ENCODE data around the gene PCYOX1L. TPM values are rescaled to one million over a fixed set of nuclear protein-coding genes. Genes with fewer than 3 reads are reported as not detected.

The PCYOX1L gene
- total RNA-seq, 1 experiment from 2014 or later, result 7.0 TPM

DNA sequence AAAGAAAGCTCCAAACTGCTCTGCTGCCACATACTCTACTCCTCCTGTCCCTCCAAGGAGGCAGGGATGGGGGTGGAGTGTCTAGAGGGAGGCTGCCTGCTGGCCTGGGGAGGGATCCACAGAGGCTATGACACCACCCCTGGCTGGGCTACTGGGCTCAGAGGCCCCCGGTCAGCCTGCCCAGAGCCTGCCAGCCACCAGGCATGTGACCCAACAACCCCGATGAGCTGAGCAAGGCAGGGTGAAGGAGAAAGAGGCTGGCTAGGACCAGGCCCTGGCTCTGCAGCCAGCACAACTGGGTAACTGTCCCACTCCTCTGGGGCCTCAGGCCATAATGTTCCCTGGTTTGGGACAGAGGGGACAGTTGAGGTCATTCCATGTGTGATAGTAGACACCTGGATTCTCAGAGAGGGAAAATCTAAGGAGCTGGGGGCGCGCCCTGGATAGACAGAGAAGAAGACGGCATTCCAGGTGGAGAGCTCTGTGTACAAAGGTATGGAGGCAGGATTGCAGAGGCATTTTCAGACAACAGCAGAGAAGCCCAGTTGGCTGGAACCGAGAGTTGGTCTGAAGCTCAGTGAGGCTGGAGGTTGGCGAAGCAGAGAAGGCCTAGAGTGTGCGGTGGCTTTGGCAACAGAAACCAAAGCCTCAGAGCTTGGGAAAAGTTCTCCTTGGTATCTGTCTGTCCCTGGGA is 55.1 kb downstream of the PCYOX1L start:
- ChIA-PET CTCF (no interaction called here), POLR2A (no interaction called here)
- Histone ChIP-seq H3K4me3 (ENCODE audit: low read depth in 2 of 2, low read length in 2 of 2) (no peak overlapping the region), H3K4me1 (ENCODE audit: control insufficient read depth, insufficient read depth, low read length) (no peaks in the 10 kb centered on the region), H3K27ac (ENCODE audit: low read length) (no peak overlapping the region), H3K36me3 (ENCODE audit: control insufficient read depth, insufficient read depth, low read length) (no peaks in the 10 kb centered on the region), H3K27me3 (ENCODE audit: control insufficient read depth, insufficient read depth, low read length) (no peaks in the 10 kb centered on the region), H3K9me3 (ENCODE audit: control insufficient read depth, insufficient read depth, low read depth, low read length) (no peaks in the 10 kb centered on the region)
- ATAC-seq (peak; percentile 33; the same call in 1 of the 2 replicates), DNase-seq (ENCODE audit: low read depth, low spot score) (no peak)
- TF ChIP-seq, protein P1, sequence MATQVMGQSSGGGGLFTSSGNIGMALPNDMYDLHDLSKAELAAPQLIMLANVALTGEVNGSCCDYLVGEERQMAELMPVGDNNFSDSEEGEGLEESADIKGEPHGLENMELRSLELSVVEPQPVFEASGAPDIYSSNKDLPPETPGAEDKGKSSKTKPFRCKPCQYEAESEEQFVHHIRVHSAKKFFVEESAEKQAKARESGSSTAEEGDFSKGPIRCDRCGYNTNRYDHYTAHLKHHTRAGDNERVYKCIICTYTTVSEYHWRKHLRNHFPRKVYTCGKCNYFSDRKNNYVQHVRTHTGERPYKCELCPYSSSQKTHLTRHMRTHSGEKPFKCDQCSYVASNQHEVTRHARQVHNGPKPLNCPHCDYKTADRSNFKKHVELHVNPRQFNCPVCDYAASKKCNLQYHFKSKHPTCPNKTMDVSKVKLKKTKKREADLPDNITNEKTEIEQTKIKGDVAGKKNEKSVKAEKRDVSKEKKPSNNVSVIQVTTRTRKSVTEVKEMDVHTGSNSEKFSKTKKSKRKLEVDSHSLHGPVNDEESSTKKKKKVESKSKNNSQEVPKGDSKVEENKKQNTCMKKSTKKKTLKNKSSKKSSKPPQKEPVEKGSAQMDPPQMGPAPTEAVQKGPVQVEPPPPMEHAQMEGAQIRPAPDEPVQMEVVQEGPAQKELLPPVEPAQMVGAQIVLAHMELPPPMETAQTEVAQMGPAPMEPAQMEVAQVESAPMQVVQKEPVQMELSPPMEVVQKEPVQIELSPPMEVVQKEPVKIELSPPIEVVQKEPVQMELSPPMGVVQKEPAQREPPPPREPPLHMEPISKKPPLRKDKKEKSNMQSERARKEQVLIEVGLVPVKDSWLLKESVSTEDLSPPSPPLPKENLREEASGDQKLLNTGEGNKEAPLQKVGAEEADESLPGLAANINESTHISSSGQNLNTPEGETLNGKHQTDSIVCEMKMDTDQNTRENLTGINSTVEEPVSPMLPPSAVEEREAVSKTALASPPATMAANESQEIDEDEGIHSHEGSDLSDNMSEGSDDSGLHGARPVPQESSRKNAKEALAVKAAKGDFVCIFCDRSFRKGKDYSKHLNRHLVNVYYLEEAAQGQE (IDR thresholded peaks at IDR 0.05; ENCODE audit: insufficient read depth in 1 of 2, low read depth in 2 of 2, low read length in 1 of 2), result no peak
- TF ChIP-seq CTCF (IDR thresholded peaks at IDR 0.05) (no peak), TCF7L2 (IDR thresholded peaks at IDR 0.05; ENCODE audit: low read depth, low read length) (no peak), SIN3A (IDR thresholded peaks at IDR 0.05; ENCODE audit: borderline replicate concordance, insufficient read depth, low read depth, low read length) (no peak), POLR2AphosphoS5 (IDR thresholded peaks at IDR 0.05; ENCODE audit: low read depth, low read length) (no peak)
- intact Hi-C loops (cut with micrococcal nuclease; ENCODE audit: unreplicated experiment) (no loop called here), in situ Hi-C loops (cut with HindIII; ENCODE audit: low pct_unique_long_range_greater_than_20kb, low sequenced_read_pairs) (no loop called here)
- BruUV-seq (replicated peaks), result no TSS peak

DNA sequence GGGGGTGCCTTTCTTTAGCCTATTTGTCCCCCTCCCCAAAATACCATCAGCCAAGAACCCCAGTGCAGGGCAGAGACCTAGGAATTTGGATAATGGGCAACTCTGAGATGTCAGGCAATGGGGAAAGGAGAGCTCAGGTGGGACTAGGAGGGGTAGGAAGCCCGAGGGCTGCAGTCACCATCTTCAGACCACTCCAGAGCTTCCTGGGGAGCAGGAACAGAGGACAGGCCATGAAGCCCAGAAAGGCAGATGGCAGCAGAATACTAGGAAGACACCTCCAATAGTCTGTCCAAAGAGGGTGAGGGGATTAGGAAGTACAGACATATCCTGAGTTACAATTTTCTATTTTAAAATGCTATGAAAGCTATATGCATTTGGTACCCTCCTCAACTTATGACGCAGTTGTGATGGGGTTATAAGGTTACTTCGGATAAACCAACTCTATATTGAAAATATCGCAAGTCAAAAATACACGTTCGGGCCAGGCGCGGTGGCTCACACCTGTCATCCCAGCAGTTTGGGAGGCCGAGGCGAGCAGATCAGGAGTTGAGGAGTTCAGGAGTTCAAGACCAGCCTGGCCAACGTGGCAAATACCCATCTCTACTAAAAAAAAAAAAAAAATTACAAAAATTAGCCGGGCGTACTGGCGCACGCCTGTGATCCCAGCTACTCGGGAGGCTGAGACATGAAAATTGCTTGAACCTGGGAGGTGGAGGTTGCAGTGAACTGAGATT is 55.8 kb downstream of the PCYOX1L start:
- TF ChIP-seq CTCF (IDR thresholded peaks at IDR 0.05) (no peak), POLR2AphosphoS5 (IDR thresholded peaks at IDR 0.05; ENCODE audit: low read depth, low read length) (no peak), TCF7L2 (IDR thresholded peaks at IDR 0.05; ENCODE audit: low read depth, low read length) (no peak), SIN3A (IDR thresholded peaks at IDR 0.05; ENCODE audit: borderline replicate concordance, insufficient read depth, low read depth, low read length) (no peak)
- TF ChIP-seq, protein P1 (IDR thresholded peaks at IDR 0.05; ENCODE audit: insufficient read depth in 1 of 2, low read depth in 2 of 2, low read length in 1 of 2), result no peak
- in situ Hi-C loops (cut with HindIII; ENCODE audit: low pct_unique_long_range_greater_than_20kb, low sequenced_read_pairs), result no loop called here

More for the DNA sequence above, 55.8 kb downstream of the PCYOX1L start:
- BruUV-seq (replicated peaks), result no TSS peak
- no peaks in the 10 kb centered on the region for H3K36me3 ChIP-seq (ENCODE audit: control insufficient read depth, insufficient read depth, low read length)
- DNase-seq (ENCODE audit: low read depth, low spot score) (no peak), ATAC-seq (no peak)
- no peak overlapping the region for H3K27ac ChIP-seq (ENCODE audit: low read length)
- no peaks in the 10 kb centered on the region for H3K9me3 ChIP-seq (ENCODE audit: control insufficient read depth, insufficient read depth, low read depth, low read length)
- ChIA-PET POLR2A (interaction anchor here (1.0 kb wide), 1 partner anchor 10 kb away, joined by 5 read pairs; no protein-coding TSS in a partner anchor), CTCF (interaction anchor here (0.5 kb wide), 1 partner anchor 230 kb away, joined by 4 read pairs; no protein-coding TSS in a partner anchor)
- intact Hi-C loops (cut with micrococcal nuclease; ENCODE audit: unreplicated experiment), result no loop called here
- no peaks in the 10 kb centered on the region for H3K4me1 ChIP-seq (ENCODE audit: control insufficient read depth, insufficient read depth, low read length)
- H3K4me3 ChIP-seq (ENCODE audit: low read depth in 2 of 2, low read length in 2 of 2), result no peak overlapping the region
- no peaks in the 10 kb centered on the region for H3K27me3 ChIP-seq (ENCODE audit: control insufficient read depth, insufficient read depth, low read length)
